Activated CD8-positive, alpha-beta memory T cell treated with anti-CD3 and anti-CD28 coated beads for 24 hours (primary cell): ENCODE data around the gene SLC25A33.

ENCODE experiments used
- DNase-seq: peaks from one replicate; pipeline ENCODE4 v3.0.0-alpha.2; 2020

SLC25A33 gene

GRCh38 chr1:9628541-9629444, 89.5 kb downstream of the SLC25A33 start:
- DNase-seq: peak; percentile 88

- peak; percentile 90 for DNase-seq
These were observed 90.4 kb downstream of the SLC25A33 start for GRCh38 chr1:9629445-9630201.

GRCh38 chr1:9630331-9631111, 91.3 kb downstream of the SLC25A33 start:
- DNase-seq: peak; percentile 75

GRCh38 chr1:9631613-9632012, 92.3 kb downstream of the SLC25A33 start:
- DNase-seq: no peak

- DNase-seq: no peak
These were observed 94.2 kb downstream of the SLC25A33 start for GRCh38 chr1:9633493-9633892.

GRCh38 chr1:9634582-9634981, 95.3 kb downstream of the SLC25A33 start:
- no peak for DNase-seq
